ENCODE data around the gene C5orf52.
"Not testable (repeated sequence)": the region's sequence is repeated elsewhere in the genome, so short reads cannot be mapped to it uniquely, and the experiment has no call there.

DNA sequence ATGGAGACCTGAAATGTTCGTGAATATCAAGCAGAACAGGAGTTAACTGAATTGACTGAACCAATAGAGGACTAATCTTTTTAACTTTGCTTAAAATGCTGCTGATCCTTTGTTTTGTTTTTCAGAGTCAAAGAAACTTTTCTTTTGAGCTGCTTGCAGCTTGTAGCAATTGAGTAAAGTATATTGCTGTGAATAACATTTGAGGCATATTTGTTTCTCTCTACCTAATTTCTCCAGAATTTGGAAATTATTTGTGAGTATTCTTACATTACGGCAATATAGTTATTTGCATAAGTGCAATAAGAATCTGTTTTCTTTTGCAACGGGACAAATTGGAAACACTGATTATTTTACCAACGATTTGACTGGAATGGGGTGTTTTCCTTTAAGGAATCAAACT lies 27.3 kb downstream of the C5orf52 start:
- not testable (repeated sequence) for TF ChIP-seq POLR2AphosphoS5, POLR2A, EP300 (IDR thresholded peaks at IDR 0.05)
- TF ChIP-seq, protein P1, sequence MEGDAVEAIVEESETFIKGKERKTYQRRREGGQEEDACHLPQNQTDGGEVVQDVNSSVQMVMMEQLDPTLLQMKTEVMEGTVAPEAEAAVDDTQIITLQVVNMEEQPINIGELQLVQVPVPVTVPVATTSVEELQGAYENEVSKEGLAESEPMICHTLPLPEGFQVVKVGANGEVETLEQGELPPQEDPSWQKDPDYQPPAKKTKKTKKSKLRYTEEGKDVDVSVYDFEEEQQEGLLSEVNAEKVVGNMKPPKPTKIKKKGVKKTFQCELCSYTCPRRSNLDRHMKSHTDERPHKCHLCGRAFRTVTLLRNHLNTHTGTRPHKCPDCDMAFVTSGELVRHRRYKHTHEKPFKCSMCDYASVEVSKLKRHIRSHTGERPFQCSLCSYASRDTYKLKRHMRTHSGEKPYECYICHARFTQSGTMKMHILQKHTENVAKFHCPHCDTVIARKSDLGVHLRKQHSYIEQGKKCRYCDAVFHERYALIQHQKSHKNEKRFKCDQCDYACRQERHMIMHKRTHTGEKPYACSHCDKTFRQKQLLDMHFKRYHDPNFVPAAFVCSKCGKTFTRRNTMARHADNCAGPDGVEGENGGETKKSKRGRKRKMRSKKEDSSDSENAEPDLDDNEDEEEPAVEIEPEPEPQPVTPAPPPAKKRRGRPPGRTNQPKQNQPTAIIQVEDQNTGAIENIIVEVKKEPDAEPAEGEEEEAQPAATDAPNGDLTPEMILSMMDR (IDR thresholded peaks at IDR 0.05), result not testable (repeated sequence)
